ENCODE results near the gene AMBRA1. TPM values are rescaled to one million over a fixed set of nuclear protein-coding genes. Genes with fewer than 3 reads are reported as not detected.
"Not testable (repeated sequence)": the region's sequence is repeated elsewhere in the genome, so short reads cannot be mapped to it uniquely, and the experiment has no call there.

The AMBRA1 gene
- total and polyA plus RNA-seq, 2 donors = 8.7 to 20.6 TPM

- H3K9me3 ChIP-seq (ENCODE audit: control insufficient read depth in 2 of 2, insufficient read depth in 1 of 2, low read length in 1 of 2) = no peaks in the 10 kb centered on the region
- no peak for DNase-seq (ENCODE audit: low read depth in 6 of 9, low spot score in 9 of 9)
- 92% methylated on average over 11 of the region's 11 CpGs for WGBS
- H3K4me1 ChIP-seq (ENCODE audit: control insufficient read depth in 2 of 2, insufficient read depth in 2 of 2, low read length in 2 of 2) = peaks cover 13 to 21% of the 10 kb centered on the region in 2 donors
- peaks cover 0 to 3% of the 10 kb centered on the region in 2 donors for H3K36me3 ChIP-seq (ENCODE audit: control insufficient read depth in 2 of 2, insufficient read depth in 2 of 2, low read length in 1 of 2)
- no peak overlapping the region for H3K27ac ChIP-seq (ENCODE audit: low read depth in 1 of 2, low read length in 1 of 2)
- H3K4me3 ChIP-seq (ENCODE audit: low read length in 2 of 2) = no peak overlapping the region
- H3K27me3 ChIP-seq (ENCODE audit: control insufficient read depth in 2 of 2, insufficient read depth in 1 of 2, low read length in 1 of 2) = no peaks in the 10 kb centered on the region
Observed at GRCh38 chr11:46590740-46591605, 2.9 kb downstream of the AMBRA1 start.

GRCh38 chr11:46588915-46589314 lies 4.9 kb downstream of the AMBRA1 start:
- no peaks in the 10 kb centered on the region for H3K27me3 ChIP-seq (ENCODE audit: control insufficient read depth in 2 of 2, insufficient read depth in 1 of 2, low read length in 1 of 2)
- no peak overlapping the region for H3K4me3 ChIP-seq (ENCODE audit: low read length in 2 of 2)
- no peak overlapping the region for H3K27ac ChIP-seq (ENCODE audit: low read depth in 1 of 2, low read length in 1 of 2)
- peaks cover 8 to 16% of the 10 kb centered on the region in 2 donors for H3K4me1 ChIP-seq (ENCODE audit: control insufficient read depth in 2 of 2, insufficient read depth in 2 of 2, low read length in 2 of 2)
- no peaks in the 10 kb centered on the region for H3K9me3 ChIP-seq (ENCODE audit: control insufficient read depth in 2 of 2, insufficient read depth in 1 of 2, low read length in 1 of 2)
- peaks cover 0 to 3% of the 10 kb centered on the region in 2 donors for H3K36me3 ChIP-seq (ENCODE audit: control insufficient read depth in 2 of 2, insufficient read depth in 2 of 2, low read length in 1 of 2)
- no peak for DNase-seq (ENCODE audit: low read depth in 6 of 9, low spot score in 9 of 9)

GRCh38 chr11:46588131-46588530 lies 5.7 kb downstream of the AMBRA1 start:
- no peak for DNase-seq (ENCODE audit: low read depth in 6 of 9, low spot score in 9 of 9)

GRCh38 chr11:46583513-46583912 lies 10.3 kb downstream of the AMBRA1 start:
- H3K36me3 ChIP-seq (ENCODE audit: control insufficient read depth in 2 of 2, insufficient read depth in 2 of 2, low read length in 1 of 2); H3K4me1 ChIP-seq (ENCODE audit: control insufficient read depth in 2 of 2, insufficient read depth in 2 of 2, low read length in 2 of 2); H3K9me3 ChIP-seq (ENCODE audit: control insufficient read depth in 2 of 2, insufficient read depth in 1 of 2, low read length in 1 of 2); DNase-seq (ENCODE audit: low read depth in 6 of 9, low spot score in 9 of 9); H3K27me3 ChIP-seq (ENCODE audit: control insufficient read depth in 2 of 2, insufficient read depth in 1 of 2, low read length in 1 of 2); H3K27ac ChIP-seq (ENCODE audit: low read depth in 1 of 2, low read length in 1 of 2); H3K4me3 ChIP-seq (ENCODE audit: low read length in 2 of 2): not testable (repeated sequence)
- WGBS = 100% methylated on average over 1 of the region's 1 CpG

More at GRCh38 chr11:46588131-46588530, 5.7 kb downstream of the AMBRA1 start:
- Histone ChIP-seq H3K36me3 (ENCODE audit: control insufficient read depth in 2 of 2, insufficient read depth in 2 of 2, low read length in 1 of 2) (peaks cover 0 to 3% of the 10 kb centered on the region in 2 donors), H3K27ac (ENCODE audit: low read depth in 1 of 2, low read length in 1 of 2) (no peak overlapping the region), H3K27me3 (ENCODE audit: control insufficient read depth in 2 of 2, insufficient read depth in 1 of 2, low read length in 1 of 2) (no peaks in the 10 kb centered on the region), H3K4me3 (ENCODE audit: low read length in 2 of 2) (no peak overlapping the region), H3K9me3 (ENCODE audit: control insufficient read depth in 2 of 2, insufficient read depth in 1 of 2, low read length in 1 of 2) (no peaks in the 10 kb centered on the region), H3K4me1 (ENCODE audit: control insufficient read depth in 2 of 2, insufficient read depth in 2 of 2, low read length in 2 of 2) (peaks cover 7 to 14% of the 10 kb centered on the region in 2 donors)
- WGBS = 94% methylated on average over 5 of the region's 5 CpGs

GRCh38 chr11:46582588-46582987 lies 11.2 kb downstream of the AMBRA1 start:
- 99% methylated on average over 5 of the region's 5 CpGs for WGBS
- H3K36me3 ChIP-seq (ENCODE audit: control insufficient read depth in 2 of 2, insufficient read depth in 2 of 2, low read length in 1 of 2) = peaks cover 0 to 12% of the 10 kb centered on the region in 2 donors
- no peak overlapping the region for H3K27ac ChIP-seq (ENCODE audit: low read depth in 1 of 2, low read length in 1 of 2)
- H3K9me3 ChIP-seq (ENCODE audit: control insufficient read depth in 2 of 2, insufficient read depth in 1 of 2, low read length in 1 of 2) = no peaks in the 10 kb centered on the region
- no peaks in the 10 kb centered on the region for H3K4me1 ChIP-seq (ENCODE audit: control insufficient read depth in 2 of 2, insufficient read depth in 2 of 2, low read length in 2 of 2)
- no peak for DNase-seq (ENCODE audit: low read depth in 6 of 9, low spot score in 9 of 9)
- no peak overlapping the region for H3K4me3 ChIP-seq (ENCODE audit: low read length in 2 of 2)
- no peaks in the 10 kb centered on the region for H3K27me3 ChIP-seq (ENCODE audit: control insufficient read depth in 2 of 2, insufficient read depth in 1 of 2, low read length in 1 of 2)

GRCh38 chr11:46577058-46577457 lies 16.8 kb downstream of the AMBRA1 start:
- no peak for DNase-seq (ENCODE audit: low read depth in 6 of 9, low spot score in 9 of 9)
- Histone ChIP-seq H3K27ac (ENCODE audit: low read depth in 1 of 2, low read length in 1 of 2) (no peak overlapping the region), H3K4me1 (ENCODE audit: control insufficient read depth in 2 of 2, insufficient read depth in 2 of 2, low read length in 2 of 2) (no peaks in the 10 kb centered on the region), H3K27me3 (ENCODE audit: control insufficient read depth in 2 of 2, insufficient read depth in 1 of 2, low read length in 1 of 2) (no peaks in the 10 kb centered on the region), H3K36me3 (ENCODE audit: control insufficient read depth in 2 of 2, insufficient read depth in 2 of 2, low read length in 1 of 2) (peaks cover 3 to 9% of the 10 kb centered on the region in 2 donors), H3K9me3 (ENCODE audit: control insufficient read depth in 2 of 2, insufficient read depth in 1 of 2, low read length in 1 of 2) (no peaks in the 10 kb centered on the region), H3K4me3 (ENCODE audit: low read length in 2 of 2) (no peak overlapping the region)
- WGBS = 100% methylated on average over 1 of the region's 1 CpG

GRCh38 chr11:46574656-46575055 lies 19.2 kb downstream of the AMBRA1 start:
- WGBS = 9% methylated on average over 1 of the region's 1 CpG
- Histone ChIP-seq H3K4me3 (ENCODE audit: low read length in 2 of 2) (no peak overlapping the region), H3K4me1 (ENCODE audit: control insufficient read depth in 2 of 2, insufficient read depth in 2 of 2, low read length in 2 of 2) (no peaks in the 10 kb centered on the region), H3K27ac (ENCODE audit: low read depth in 1 of 2, low read length in 1 of 2) (no peak overlapping the region), H3K9me3 (ENCODE audit: control insufficient read depth in 2 of 2, insufficient read depth in 1 of 2, low read length in 1 of 2) (no peaks in the 10 kb centered on the region), H3K27me3 (ENCODE audit: control insufficient read depth in 2 of 2, insufficient read depth in 1 of 2, low read length in 1 of 2) (no peaks in the 10 kb centered on the region), H3K36me3 (ENCODE audit: control insufficient read depth in 2 of 2, insufficient read depth in 2 of 2, low read length in 1 of 2) (peaks cover 3 to 6% of the 10 kb centered on the region in 2 donors)
- DNase-seq (ENCODE audit: low read depth in 6 of 9, low spot score in 9 of 9) = no peak

GRCh38 chr11:46570790-46571398 lies 22.9 kb downstream of the AMBRA1 start:
- Histone ChIP-seq H3K36me3 (ENCODE audit: control insufficient read depth in 2 of 2, insufficient read depth in 2 of 2, low read length in 1 of 2) (peaks cover 0 to 3% of the 10 kb centered on the region in 2 donors), H3K27me3 (ENCODE audit: control insufficient read depth in 2 of 2, insufficient read depth in 1 of 2, low read length in 1 of 2) (no peaks in the 10 kb centered on the region), H3K9me3 (ENCODE audit: control insufficient read depth in 2 of 2, insufficient read depth in 1 of 2, low read length in 1 of 2) (peaks cover 0 to 5% of the 10 kb centered on the region in 2 donors), H3K4me3 (ENCODE audit: low read length in 2 of 2) (no peak overlapping the region), H3K27ac (ENCODE audit: low read depth in 1 of 2, low read length in 1 of 2) (no peak overlapping the region), H3K4me1 (ENCODE audit: control insufficient read depth in 2 of 2, insufficient read depth in 2 of 2, low read length in 2 of 2) (no peaks in the 10 kb centered on the region)
- 94% methylated on average over 2 of the region's 2 CpGs for WGBS
- DNase-seq (ENCODE audit: low read depth in 6 of 9, low spot score in 9 of 9) = no peak

- no peak for DNase-seq (ENCODE audit: low read depth in 6 of 9, low spot score in 9 of 9)
- no peaks in the 10 kb centered on the region for H3K27me3 ChIP-seq (ENCODE audit: control insufficient read depth in 2 of 2, insufficient read depth in 1 of 2, low read length in 1 of 2)
- no peak overlapping the region for H3K27ac ChIP-seq (ENCODE audit: low read depth in 1 of 2, low read length in 1 of 2)
- H3K4me1 ChIP-seq (ENCODE audit: control insufficient read depth in 2 of 2, insufficient read depth in 2 of 2, low read length in 2 of 2) = peaks cover 3 to 14% of the 10 kb centered on the region in 2 donors
- WGBS = 92% methylated on average over 7 of the region's 7 CpGs
- H3K4me3 ChIP-seq (ENCODE audit: low read length in 2 of 2) = no peak overlapping the region
- no peaks in the 10 kb centered on the region for H3K36me3 ChIP-seq (ENCODE audit: control insufficient read depth in 2 of 2, insufficient read depth in 2 of 2, low read length in 1 of 2)
- peaks cover 0 to 5% of the 10 kb centered on the region in 2 donors for H3K9me3 ChIP-seq (ENCODE audit: control insufficient read depth in 2 of 2, insufficient read depth in 1 of 2, low read length in 1 of 2)
Observed at GRCh38 chr11:46565232-46565840, 28.5 kb downstream of the AMBRA1 start.
